IMR-90 (cell line): ENCODE data around the gene GUCY2F. TPM values are rescaled to one million over a fixed set of nuclear protein-coding genes. Genes with fewer than 3 reads are reported as not detected.

Experiments used
- ATAC-seq: fragments of 200-7000 bp; cut with Tn5 transposase; 2 replicates; pipeline ENCODE4 v1.9.1; 2020; ENCODE audit warnings: low read depth, mild to moderate bottlenecking, moderate library complexity
- BruUV-seq: library from RNA; stranded (reverse); fragments of 400-500 nt; replicated peaks from 2 replicates; lab custom pipeline; 2021; lab: Mats Ljungman, UMichigan
- CTCF ChIA-PET: fragments of 300-600 bp; formaldehyde crosslinking; extraction: SDS; loops from one replicate; lab custom pipeline; 2021; ENCODE audit warnings: antibody characterized with exemption; lab: Yijun Ruan, JAX
- POLR2A ChIA-PET: fragments of 300-600 bp; sonication (Branson Sonifier 250); formaldehyde crosslinking; loops from one replicate; lab custom pipeline; 2022; ENCODE audit warnings: antibody characterized with exemption; ENCODE audit not compliant: unreplicated experiment; lab: Charles Lee
- DNase-seq: peaks from one replicate; pipeline ENCODE4 v3.0.0; 2013
- H2AFZ ChIP-seq: replicated peaks from 2 replicates; pipeline ENCODE3; 2013; ENCODE audit warnings: low read length, mild to moderate bottlenecking; ENCODE audit not compliant: poor library complexity
- H2AK5ac ChIP-seq: 2 replicates; pipeline ENCODE4 v1.6.1; 2013; ENCODE audit warnings: low read depth, low read length, inconsistent platforms
- H2AK9ac ChIP-seq: replicated peaks from 2 replicates; pipeline ENCODE3; 2013; ENCODE audit warnings: mild to moderate bottlenecking, low read depth, low read length, moderate library complexity; ENCODE audit not compliant: poor library complexity
- H2BK120ac ChIP-seq: 2 replicates; pipeline ENCODE4 v1.6.1; 2013; ENCODE audit warnings: low read depth, low read length, inconsistent platforms
- H2BK15ac ChIP-seq: 3 replicates; pipeline ENCODE4 v1.6.1; 2013; ENCODE audit warnings: low read depth, low read length, inconsistent platforms
- H2BK20ac ChIP-seq: 2 replicates; pipeline ENCODE4 v1.6.1; 2013; ENCODE audit warnings: low read depth, mild to moderate bottlenecking, inconsistent platforms, low read length, moderate library complexity
- H2BK5ac ChIP-seq: 2 replicates; pipeline ENCODE4 v1.6.1; 2013; ENCODE audit warnings: mild to moderate bottlenecking, low read depth, low read length, inconsistent platforms; ENCODE audit not compliant: poor library complexity, severe bottlenecking
- H3K14ac ChIP-seq: replicated peaks from 2 replicates; pipeline ENCODE4 v1.6.1; 2013; ENCODE audit warnings: low read depth, low read length, inconsistent platforms
- H3K18ac ChIP-seq: 2 replicates; pipeline ENCODE4 v1.6.1; 2013; ENCODE audit warnings: low read depth, low read length, control low read depth
- H3K23ac ChIP-seq: 2 replicates; pipeline ENCODE4 v1.6.1; 2013; ENCODE audit warnings: low read depth, low read length, inconsistent platforms
- H3K27ac ChIP-seq: 2 replicates; pipeline ENCODE4 v1.5.1; 2013; ENCODE audit warnings: mild to moderate bottlenecking, control low read depth, low read length; ENCODE audit not compliant: insufficient read depth
- H3K27me3 ChIP-seq: 2 replicates; pipeline ENCODE4 v1.6.1; 2013; ENCODE audit warnings: low read length; ENCODE audit not compliant: control insufficient read depth, insufficient read depth
- H3K36me3 ChIP-seq: 2 replicates; pipeline ENCODE4 v1.6.1; 2013; ENCODE audit warnings: low read length, mixed read lengths; ENCODE audit not compliant: control insufficient read depth, insufficient read depth
- H3K4ac ChIP-seq: 2 replicates; pipeline ENCODE4 v1.6.1; 2013; ENCODE audit warnings: low read depth, low read length, inconsistent platforms
- H3K4me1 ChIP-seq: 2 replicates; pipeline ENCODE4 v1.6.1; 2013; ENCODE audit warnings: low read length, mixed read lengths; ENCODE audit not compliant: control insufficient read depth, insufficient read depth
- H3K4me2 ChIP-seq: 2 replicates; pipeline ENCODE4 v1.6.1; 2013; ENCODE audit warnings: low read depth, mild to moderate bottlenecking, control low read depth, low read length, moderate library complexity
- H3K4me3 ChIP-seq: 2 replicates; pipeline ENCODE4 v1.5.1; 2013; ENCODE audit warnings: low read depth, mild to moderate bottlenecking, control low read depth, low read length, moderate library complexity; ENCODE audit not compliant: insufficient read depth
- H3K56ac ChIP-seq: 2 replicates; pipeline ENCODE4 v1.6.1; 2013; ENCODE audit warnings: low read length, inconsistent platforms; ENCODE audit not compliant: insufficient read depth; ENCODE audit errors: extremely low read depth
- H3K79me1 ChIP-seq, 2 experiments: 2 replicates each; pipeline ENCODE4 v1.6.1; 2013; ENCODE audit warnings: low read length in 2 of 2, inconsistent platforms in 1 of 2, low read depth in 1 of 2
- H3K9ac ChIP-seq: 2 replicates; pipeline ENCODE4 v1.6.1; 2013; ENCODE audit warnings: low read depth, low read length, control low read depth
- H3K9me1 ChIP-seq: 2 replicates; pipeline ENCODE4 v1.6.1; 2013; ENCODE audit warnings: low read length, inconsistent platforms; ENCODE audit not compliant: insufficient read depth
- H3K9me3 ChIP-seq: 2 replicates; pipeline ENCODE4 v1.6.1; 2013; ENCODE audit warnings: low read length; ENCODE audit not compliant: control insufficient read depth, insufficient read depth
- H4K20me1 ChIP-seq: 2 replicates; pipeline ENCODE4 v1.6.1; 2013; ENCODE audit warnings: low read length, inconsistent platforms; ENCODE audit not compliant: insufficient read depth
- H4K5ac ChIP-seq: 2 replicates; pipeline ENCODE4 v1.6.1; 2013; ENCODE audit warnings: mild to moderate bottlenecking, low read depth, low read length, control low read depth
- H4K8ac ChIP-seq, 2 experiments: 2 replicates each; pipeline ENCODE4 v1.6.1; 2013; ENCODE audit warnings: low read depth in 2 of 2, low read length in 2 of 2, control low read depth in 1 of 2, inconsistent platforms in 1 of 2
- H4K91ac ChIP-seq: 2 replicates; pipeline ENCODE4 v1.6.1; 2013; ENCODE audit warnings: low read depth, low read length, inconsistent platforms; ENCODE audit not compliant: insufficient read depth
- FOS ChIP-seq: fragments of 150-350 bp; IDR thresholded peaks from 2 replicates; pipeline ENCODE4 v1.6.1; 2016; ENCODE audit warnings: low read depth, low read length
- MAFK ChIP-seq: IDR thresholded peaks from 2 replicates; pipeline ENCODE4 v1.6.1; 2012; ENCODE audit warnings: low read depth, low read length, improper control_type of control experiment
- NFE2L2 ChIP-seq: fragments of 150-350 bp; IDR thresholded peaks from 2 replicates; pipeline ENCODE4 v1.6.1; 2016; ENCODE audit warnings: low read depth, mild to moderate bottlenecking, low read length
- RAD21 ChIP-seq: IDR thresholded peaks from 2 replicates; pipeline ENCODE4 v1.6.1; 2012; ENCODE audit warnings: low read length, improper control_type of control experiment
- RFX5 ChIP-seq: IDR thresholded peaks from 2 replicates; pipeline ENCODE4 v1.8.0; 2012; ENCODE audit warnings: low read depth, mild to moderate bottlenecking, low read length, moderate library complexity
- WGBS, 2 experiments: methylation state at CpG; one replicate each; pipeline versions ENCODE4 v1.1.5 to v1.1.7; 2013; ENCODE audit warnings: missing lambda C conversion rate in 2 of 2; ENCODE audit not compliant: insufficient read length in 1 of 2; ENCODE audit errors: extremely low coverage in 2 of 2; 5-methylcytosine and 5-hydroxymethylcytosine counted together
- dilution Hi-C: fragments of 300-500 bp; cut with HindIII; formaldehyde crosslinking; loops from one replicate; pipeline ENCODE4 v1.14.3; 2018; ENCODE audit warnings: low sequenced_read_pairs; ENCODE audit not compliant: unreplicated experiment
- in situ Hi-C: fragments of 300-500 bp; cut with MboI; formaldehyde crosslinking; loops from 3 replicates; pipeline ENCODE4 v1.14.3; 2019; ENCODE audit warnings: low sequenced_read_pairs, inconsistent platforms, mixed read lengths
- intact Hi-C: fragments of 100-400 bp; cut with micrococcal nuclease; formaldehyde crosslinking; loops from 2 replicates; pipeline ENCODE4 v1.10.0; 2022
- polyA plus RNA-seq, 3 experiments: library from polyadenylated mRNA; depleted of rRNA; stranded (reverse); fragments of >200 nt; gene quantifications; 2 replicates each; pipeline ENCODE4 v1.2.3, GENCODE V29; 2012; ENCODE audit warnings: low replicate concordance in 1 of 3
- total RNA-seq: library from RNA; depleted of rRNA; stranded (reverse); fragments of >200 nt; gene quantifications from 2 replicates; pipeline ENCODE4 v1.2.3, GENCODE V29; 2012

Gene GUCY2F
- total and polyA plus RNA-seq, 2 of the 4 experiments (the other 2 are of a cell fraction), result not detected

- Histone ChIP-seq H3K4me3 (no peak overlapping the region), H3K14ac (no peak overlapping the region), H4K5ac (no peak overlapping the region), H4K20me1 (no peaks in the 10 kb centered on the region), H2AFZ (no peak overlapping the region), H3K36me3 (no peaks in the 10 kb centered on the region), H3K23ac (no peak overlapping the region), H3K4ac (no peak overlapping the region), H3K56ac (no peak overlapping the region), H2BK15ac (no peak overlapping the region), H2AK5ac (no peak overlapping the region), H2BK120ac (no peak overlapping the region), H3K9me1 (no peaks in the 10 kb centered on the region), H3K4me1 (no peaks in the 10 kb centered on the region), H3K4me2 (no peak overlapping the region), H3K18ac (no peak overlapping the region), H2BK5ac (no peak overlapping the region), H2AK9ac (no peak overlapping the region), H3K27me3 (peaks cover 5% of the 10 kb centered on the region), H3K79me1 (no peaks in the 10 kb centered on the region), H3K9me3 (no peaks in the 10 kb centered on the region), H3K9ac (no peak overlapping the region), H2BK20ac (no peak overlapping the region), H4K91ac (no peak overlapping the region), H4K8ac (no peak overlapping the region), H3K27ac (no peak overlapping the region)
- TF ChIP-seq MAFK, result no peak
- TF ChIP-seq RAD21, result no peak
- TF ChIP-seq NFE2L2, result no peak
- TF ChIP-seq FOS, result no peak
- TF ChIP-seq RFX5, result no peak
- ATAC-seq (no peak), DNase-seq (no peak)
- POLR2A ChIA-PET, result no interaction called here
- BruUV-seq, result no TSS peak
- in situ Hi-C loops (no loop called here), dilution Hi-C loops (no loop called here), intact Hi-C loops (no loop called here)
- 6% methylated on average over 2 of the region's 3 CpGs; no CpG with 5 or more reads in 1 of the 2 experiments for WGBS, 2 experiments
- CTCF ChIA-PET, result no interaction called here
These were observed 130.3 kb downstream of the GUCY2F start for GRCh38 chrX:109351557-109351956.
